Fibroblast of villous mesenchyme (primary cell): Measurements from ENCODE around the gene PPP1R9B. TPM values are rescaled to one million over a fixed set of nuclear protein-coding genes. Genes with fewer than 3 reads are reported as not detected.

ENCODE experiments used
- DNase-seq: peaks from one replicate; pipeline ENCODE4 v3.0.0-alpha.2; 2010; ENCODE audit warnings: low read depth
- H3K4me3 ChIP-seq: 2 replicates; pipeline ENCODE4 v1.5.1; 2011; ENCODE audit warnings: low read depth, mild to moderate bottlenecking, low read length
- total RNA-seq: library from RNA; depleted of rRNA; stranded (reverse); fragments of >200 nt; gene quantifications from 2 replicates; pipeline ENCODE4 v1.2.3, GENCODE V29; 2012
- TF ChIP-seq, protein P1 (sequence below): IDR thresholded peaks from 2 replicates; pipeline ENCODE4 v1.5.1; 2012; ENCODE audit warnings: low read depth, mild to moderate bottlenecking, low read length; ENCODE audit not compliant: insufficient read depth

Gene PPP1R9B
- total RNA-seq, 1 donor: 47.1 TPM

DNA sequence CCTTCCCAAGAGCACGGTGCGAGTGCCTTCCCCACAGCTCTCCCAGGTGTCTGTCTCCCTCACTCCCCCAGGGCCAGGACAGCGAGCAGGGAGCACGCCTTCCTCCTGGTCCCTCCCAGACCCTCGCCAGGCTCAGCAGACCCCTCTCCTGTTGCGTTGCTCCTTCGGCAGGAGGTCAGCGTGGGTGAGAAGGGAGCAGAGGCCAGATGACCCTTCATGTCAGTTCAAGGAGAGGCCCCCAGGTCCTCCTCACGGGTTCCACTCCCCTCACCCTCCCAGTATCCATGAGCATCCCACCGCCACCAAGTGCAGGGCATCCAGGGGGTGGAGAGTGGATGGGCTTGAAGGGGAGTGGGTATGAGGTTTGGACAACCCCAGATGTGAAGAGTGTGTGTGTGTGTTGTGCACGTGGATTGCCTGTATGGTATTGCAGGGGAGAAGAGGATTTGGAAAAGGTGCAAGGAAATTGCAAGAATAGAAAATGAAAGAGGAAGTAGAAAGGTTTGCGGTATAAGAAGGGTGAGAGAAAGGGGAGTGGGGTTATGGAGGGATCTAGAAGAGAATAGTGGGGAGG is 33.0 kb upstream of the PPP1R9B start:
- DNase-seq: peak; percentile 84
- TF ChIP-seq, protein P1, sequence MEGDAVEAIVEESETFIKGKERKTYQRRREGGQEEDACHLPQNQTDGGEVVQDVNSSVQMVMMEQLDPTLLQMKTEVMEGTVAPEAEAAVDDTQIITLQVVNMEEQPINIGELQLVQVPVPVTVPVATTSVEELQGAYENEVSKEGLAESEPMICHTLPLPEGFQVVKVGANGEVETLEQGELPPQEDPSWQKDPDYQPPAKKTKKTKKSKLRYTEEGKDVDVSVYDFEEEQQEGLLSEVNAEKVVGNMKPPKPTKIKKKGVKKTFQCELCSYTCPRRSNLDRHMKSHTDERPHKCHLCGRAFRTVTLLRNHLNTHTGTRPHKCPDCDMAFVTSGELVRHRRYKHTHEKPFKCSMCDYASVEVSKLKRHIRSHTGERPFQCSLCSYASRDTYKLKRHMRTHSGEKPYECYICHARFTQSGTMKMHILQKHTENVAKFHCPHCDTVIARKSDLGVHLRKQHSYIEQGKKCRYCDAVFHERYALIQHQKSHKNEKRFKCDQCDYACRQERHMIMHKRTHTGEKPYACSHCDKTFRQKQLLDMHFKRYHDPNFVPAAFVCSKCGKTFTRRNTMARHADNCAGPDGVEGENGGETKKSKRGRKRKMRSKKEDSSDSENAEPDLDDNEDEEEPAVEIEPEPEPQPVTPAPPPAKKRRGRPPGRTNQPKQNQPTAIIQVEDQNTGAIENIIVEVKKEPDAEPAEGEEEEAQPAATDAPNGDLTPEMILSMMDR: no peak
- H3K4me3 ChIP-seq: no peak overlapping the region

DNA sequence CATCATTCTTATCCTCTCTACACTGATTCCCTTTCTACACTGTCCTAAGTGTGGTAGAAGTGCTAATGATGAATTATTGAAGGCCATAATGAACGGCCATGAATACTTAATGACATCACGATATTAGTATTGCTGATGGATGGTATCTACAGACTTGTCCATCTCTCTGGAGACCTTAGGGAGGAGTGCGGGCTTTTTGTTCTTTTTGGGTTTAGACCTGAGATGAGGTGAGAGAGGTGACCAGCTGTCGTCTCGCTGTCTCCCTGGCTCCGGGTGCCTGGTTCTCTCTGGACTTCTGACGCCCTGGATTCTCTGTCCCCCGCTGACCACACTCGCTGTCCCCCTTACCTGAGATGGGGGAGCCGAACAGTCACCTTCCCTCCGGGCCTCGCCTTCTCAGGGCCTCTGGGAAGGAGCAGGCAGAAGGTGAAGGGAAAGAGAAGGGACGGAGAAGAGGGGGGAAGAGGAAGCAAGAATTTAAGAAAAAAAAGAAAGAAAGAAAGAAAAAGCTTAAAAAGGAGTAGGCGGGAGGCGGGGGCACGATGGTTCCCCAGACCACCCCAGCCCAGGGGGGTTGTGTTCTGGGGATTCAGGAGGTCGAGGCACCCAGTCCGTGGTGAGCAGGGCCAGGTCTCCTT is 32.4 kb upstream of the PPP1R9B start:
- DNase-seq: peak; percentile 48
- no peak overlapping the region for H3K4me3 ChIP-seq
- TF ChIP-seq, protein P1: no peak

DNA sequence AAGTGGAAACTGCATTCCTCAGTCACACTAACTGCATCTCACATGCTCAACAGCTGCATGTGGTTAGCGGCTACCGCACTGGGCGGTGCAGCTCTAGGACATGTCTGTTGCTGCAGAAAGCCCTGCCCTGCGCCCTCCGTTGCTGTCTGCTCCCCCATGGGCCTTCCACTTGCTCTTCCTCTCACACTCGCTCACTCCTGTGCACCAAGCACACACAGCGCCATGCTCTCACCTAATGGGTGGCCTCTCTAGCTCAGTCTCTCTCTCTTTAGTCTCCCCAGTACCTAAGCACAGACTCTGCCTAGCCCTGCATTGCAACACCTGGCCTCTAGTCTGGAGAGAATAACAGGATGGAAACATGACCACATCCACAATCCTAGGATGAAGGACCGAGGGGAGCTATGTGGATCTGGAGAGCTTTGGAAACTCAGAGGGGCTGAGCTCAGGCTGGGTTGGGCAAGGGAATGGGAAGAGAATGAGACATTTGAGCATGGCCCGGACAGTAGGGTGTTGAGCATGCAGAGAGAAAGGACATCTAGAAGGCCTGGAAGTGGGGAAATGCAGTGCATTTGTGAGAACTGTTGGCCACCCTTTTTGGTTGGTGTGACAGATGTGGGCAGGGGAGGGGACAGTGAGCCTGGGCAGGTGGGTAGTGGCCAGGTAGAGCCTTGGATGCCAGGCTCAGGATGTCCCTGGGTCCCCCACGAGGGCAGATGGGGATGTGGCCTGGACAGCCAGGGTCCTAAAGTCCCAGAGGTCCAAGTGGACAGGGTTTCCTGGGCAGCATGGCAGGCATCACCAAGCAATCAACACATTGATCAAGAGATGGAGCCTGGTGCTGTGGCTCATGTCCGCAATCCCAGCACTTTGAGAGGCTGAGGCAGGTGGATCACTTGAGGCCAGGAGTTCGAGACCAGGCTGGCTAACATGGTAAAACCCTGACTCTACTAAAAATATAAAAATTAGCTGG is 31.4 kb upstream of the PPP1R9B start:
- DNase-seq: peak; percentile 82
- no peak overlapping the region for H3K4me3 ChIP-seq
- TF ChIP-seq, protein P1: peak; percentile 4

DNA sequence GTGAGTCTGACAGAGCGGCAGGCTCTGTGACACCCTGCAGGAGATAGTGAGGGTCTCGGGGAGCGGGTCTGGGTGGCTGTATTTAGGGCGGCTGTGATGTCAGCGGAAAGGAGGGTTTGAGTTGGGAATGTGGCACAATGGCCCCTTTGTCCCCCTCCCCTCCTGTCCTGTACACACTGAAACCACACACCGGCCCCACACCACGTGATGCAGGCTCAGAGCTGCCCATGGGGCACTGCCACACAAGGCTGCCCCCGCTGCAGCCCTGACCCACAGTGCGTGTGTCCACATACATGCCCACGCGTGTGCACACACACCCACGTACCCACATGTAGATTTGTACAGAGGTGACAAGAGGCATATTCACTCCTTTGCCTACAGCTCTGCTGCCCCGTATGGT is 30.7 kb upstream of the PPP1R9B start:
- TF ChIP-seq, protein P1: no peak
- no peak for DNase-seq
- no peak overlapping the region for H3K4me3 ChIP-seq

DNA sequence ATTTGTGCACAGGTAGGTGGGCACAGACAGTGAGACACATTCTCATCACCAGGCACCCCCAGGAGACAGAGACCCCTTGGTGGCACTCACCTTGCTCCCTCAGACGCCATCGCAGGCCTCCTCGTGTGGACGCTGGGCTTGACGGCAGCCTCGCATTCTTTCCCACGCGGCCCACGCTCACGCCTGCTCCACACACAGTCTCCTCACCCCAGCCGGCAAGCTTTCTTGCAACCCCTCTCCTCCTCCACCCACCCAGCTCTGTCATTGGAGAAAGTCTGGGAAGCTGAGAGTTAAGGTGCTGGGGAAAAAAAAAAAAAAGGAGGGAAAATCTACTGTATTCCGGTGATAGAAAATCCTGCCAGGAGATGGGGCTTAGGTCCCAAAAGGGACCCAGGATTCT is 30.1 kb upstream of the PPP1R9B start:
- H3K4me3 ChIP-seq: no peak overlapping the region
- DNase-seq: no peak
- TF ChIP-seq, protein P1: no peak

DNA sequence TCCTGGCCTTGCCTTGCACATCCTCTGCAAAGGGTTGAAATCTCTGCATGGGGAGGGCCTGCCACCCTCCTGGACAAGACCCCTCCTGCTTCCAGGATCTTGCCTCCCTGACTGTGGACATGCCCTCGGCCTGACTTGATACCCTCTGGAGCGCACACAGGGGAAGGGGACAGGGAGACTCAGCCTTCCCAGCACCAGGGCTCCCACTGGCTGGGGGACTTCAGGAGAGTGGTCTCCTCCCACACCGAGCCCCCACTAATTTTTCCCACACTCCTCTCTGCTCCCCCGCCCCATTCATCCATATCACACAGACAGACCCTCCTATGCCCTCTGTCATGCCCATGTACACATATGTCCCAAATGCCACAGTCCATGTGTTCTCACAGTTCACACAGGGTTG is 29.6 kb upstream of the PPP1R9B start:
- no peak for DNase-seq
- H3K4me3 ChIP-seq: no peak overlapping the region
- TF ChIP-seq, protein P1: no peak
